ENCODE data around the gene AARS2.

The AARS2 gene

GRCh38 chr6:44275271-44275748, 37.8 kb downstream of the AARS2 start:
- no peak for DNase-seq

DNA sequence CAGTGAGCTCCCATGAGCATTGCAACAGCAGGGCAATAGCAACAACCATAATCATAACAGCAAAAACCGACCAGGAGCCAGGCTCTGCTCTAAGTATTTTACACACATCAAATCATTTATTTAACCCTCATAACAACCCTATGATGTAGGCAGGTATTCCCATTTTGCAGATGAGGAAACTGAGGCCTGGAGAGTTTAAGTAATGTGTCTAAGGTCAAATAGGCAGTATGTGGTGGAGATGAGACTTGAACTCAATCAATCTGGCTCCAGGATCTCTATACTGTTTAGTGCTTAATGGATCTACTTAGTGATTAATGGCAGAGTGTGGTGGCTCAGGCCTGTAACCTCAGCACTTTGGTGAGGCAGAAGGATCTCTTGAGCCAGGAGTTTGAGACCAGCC, 39.5 kb downstream of the AARS2 start:
- no peak for DNase-seq

GRCh38 chr6:44272999-44273566, 40.1 kb downstream of the AARS2 start:
- peak in 1 of 2 experiments; percentile 24 for DNase-seq

GRCh38 chr6:44272529-44272928, 40.6 kb downstream of the AARS2 start:
- DNase-seq, result no peak

- peak in 1 of 2 experiments; percentile 27 for DNase-seq
Observed at GRCh38 chr6:44271914-44272313, 41.2 kb downstream of the AARS2 start.

DNA sequence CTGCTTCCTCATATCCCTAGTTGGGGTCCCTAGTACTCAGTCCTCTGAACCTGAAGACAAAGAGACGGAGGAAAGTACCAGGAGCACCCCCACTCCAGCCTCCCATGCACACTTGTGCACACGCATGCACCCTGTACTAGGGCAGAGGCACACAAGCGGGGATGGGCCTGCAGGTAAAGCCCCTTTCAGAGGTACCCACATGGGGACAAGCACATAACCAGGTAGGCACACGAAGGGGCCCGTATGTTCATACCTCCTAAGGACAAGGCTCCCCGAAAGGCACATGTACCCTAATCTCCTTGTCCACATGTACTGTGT, 41.8 kb downstream of the AARS2 start:
- peak in 1 of 2 experiments; percentile 8 for DNase-seq

- DNase-seq, result no peak
Observed at GRCh38 chr6:44270526-44271405, 42.4 kb downstream of the AARS2 start.

GRCh38 chr6:44269921-44270525, 43.1 kb downstream of the AARS2 start, which contains the start of gene TMEM151B:
TSS of gene TMEM151B (plus strand) at chr6:44270450. CDS start at chr6:44270743, 293 bp downstream.
- peak; percentile 38 to 42 for DNase-seq

DNA sequence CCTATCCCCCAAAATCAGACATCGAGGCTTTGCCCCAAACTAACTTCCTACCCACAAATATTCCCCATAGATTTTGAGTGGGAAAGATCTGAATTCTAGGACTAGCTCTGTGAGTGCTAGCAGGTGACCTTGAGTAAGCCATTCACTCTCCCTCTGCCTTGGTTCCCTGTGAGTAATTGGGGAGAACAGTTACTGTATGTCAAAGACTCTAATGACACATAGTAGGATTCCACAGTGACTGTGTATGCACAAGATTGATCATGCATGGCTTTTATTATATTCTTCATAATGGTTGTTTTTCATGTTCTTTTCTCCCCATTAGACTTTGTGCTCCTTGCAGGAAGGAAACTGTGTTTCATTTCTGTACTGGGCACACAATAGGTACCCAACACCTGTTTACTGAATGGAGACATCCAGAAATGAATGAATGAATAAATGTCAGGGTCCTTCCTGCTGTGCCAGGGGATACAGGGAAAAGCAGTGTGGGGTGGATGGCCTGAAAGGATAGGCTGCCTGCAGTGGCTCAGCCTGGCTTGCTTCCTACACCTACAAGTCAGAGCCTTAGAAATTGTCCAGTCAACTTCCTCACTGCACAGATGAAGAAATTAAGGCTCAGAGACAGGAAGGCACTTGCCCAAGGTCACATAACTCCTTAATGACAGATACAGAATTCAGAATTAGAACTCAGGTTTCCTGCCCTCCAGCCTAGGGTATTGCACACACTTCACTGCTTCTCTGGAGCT, 43.8 kb downstream of the AARS2 start:
- DNase-seq, result no peak

GRCh38 chr6:44268095-44268628, 45.0 kb downstream of the AARS2 start:
- no peak for DNase-seq

DNA sequence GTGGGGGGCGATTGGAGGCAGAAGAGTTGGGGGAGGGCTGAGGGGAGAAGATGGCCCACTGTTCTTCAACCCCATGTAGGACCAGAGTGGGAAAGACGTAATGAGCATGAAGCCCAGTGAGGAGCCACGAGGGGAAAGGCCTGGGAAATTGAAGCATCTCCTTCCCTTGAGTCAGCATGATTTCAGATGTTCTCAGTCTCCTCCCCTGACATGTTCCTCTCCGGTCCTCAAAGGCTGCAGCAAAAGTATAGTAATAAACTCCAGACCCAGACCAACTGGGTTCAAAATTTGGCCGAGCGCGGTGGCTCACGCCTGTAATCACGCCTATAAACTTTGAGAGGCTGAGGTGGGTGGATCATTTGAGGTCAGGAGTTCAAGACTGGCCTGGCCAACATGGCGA, 45.9 kb downstream of the AARS2 start:
- no peak for DNase-seq

GRCh38 chr6:44266347-44266746, 46.8 kb downstream of the AARS2 start:
- no peak for DNase-seq

- no peak for DNase-seq
Observed at GRCh38 chr6:44265722-44266233, 47.4 kb downstream of the AARS2 start.

GRCh38 chr6:44265007-44265721, 48.0 kb downstream of the AARS2 start, which contains the start of gene NFKBIE:
TSS of gene NFKBIE (minus strand) at chr6:44265551. CDS start at chr6:44265346, 205 bp downstream.
- peak; percentile 41 to 66 for DNase-seq

- no peak for DNase-seq
Observed at GRCh38 chr6:44264154-44265006, 48.8 kb downstream of the AARS2 start.

GRCh38 chr6:44263354-44264100, 49.6 kb downstream of the AARS2 start:
- DNase-seq, result no peak

DNA sequence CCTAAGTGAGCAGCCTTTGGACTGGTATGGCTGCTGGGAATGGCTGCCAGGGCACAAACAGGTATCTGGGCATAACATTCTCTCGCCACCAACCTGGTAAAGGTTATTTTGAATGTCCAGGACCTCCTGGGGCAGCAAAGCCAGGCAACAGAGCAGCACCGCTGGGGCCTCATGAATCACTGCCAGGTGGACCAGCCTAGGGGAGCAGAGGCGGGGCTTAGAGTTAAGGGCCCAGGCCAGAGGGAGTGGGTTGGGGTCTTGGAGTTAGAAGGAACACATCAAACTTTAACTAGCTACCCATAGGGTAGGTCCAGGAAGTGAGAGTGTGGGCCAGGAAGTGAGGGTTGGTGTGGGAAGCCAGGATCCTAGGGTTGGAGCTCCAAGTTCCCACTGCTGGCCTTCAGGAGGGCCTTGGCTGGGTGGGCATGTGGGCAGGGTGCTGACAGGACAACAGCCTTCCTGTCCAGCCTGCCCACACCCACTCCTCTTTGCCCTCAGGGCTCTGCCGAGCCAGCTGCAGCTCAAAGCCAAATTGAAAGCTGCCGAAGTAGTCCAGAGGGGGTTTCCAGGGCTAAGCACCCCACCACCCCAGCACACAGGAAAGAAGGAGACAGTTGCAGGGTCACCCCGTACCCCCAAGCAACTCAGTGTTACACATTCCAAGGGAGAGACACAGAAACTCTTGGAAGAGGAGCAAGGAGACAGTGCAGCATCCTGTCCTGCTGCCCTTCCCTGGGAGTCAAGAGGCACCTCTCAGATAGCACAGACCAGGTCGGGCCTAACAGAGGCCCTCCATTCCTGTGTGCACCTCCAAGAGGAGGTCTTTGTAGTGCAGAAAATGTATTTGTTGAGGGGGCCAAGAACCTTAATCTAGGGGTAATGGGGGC, 50.4 kb downstream of the AARS2 start:
- no peak for DNase-seq

GRCh38 chr6:44261581-44261980, 51.6 kb downstream of the AARS2 start:
- no peak for DNase-seq

Measured in cerebellar nuclear complex (tissue), 1 donor.